Measurements from ENCODE around the gene C1QC. TPM values are rescaled to one million over a fixed set of nuclear protein-coding genes. Genes with fewer than 3 reads are reported as not detected.

C1QC gene
- total and polyA plus RNA-seq, 4 donors = 41.3 to 554 (median 230) TPM

DNA sequence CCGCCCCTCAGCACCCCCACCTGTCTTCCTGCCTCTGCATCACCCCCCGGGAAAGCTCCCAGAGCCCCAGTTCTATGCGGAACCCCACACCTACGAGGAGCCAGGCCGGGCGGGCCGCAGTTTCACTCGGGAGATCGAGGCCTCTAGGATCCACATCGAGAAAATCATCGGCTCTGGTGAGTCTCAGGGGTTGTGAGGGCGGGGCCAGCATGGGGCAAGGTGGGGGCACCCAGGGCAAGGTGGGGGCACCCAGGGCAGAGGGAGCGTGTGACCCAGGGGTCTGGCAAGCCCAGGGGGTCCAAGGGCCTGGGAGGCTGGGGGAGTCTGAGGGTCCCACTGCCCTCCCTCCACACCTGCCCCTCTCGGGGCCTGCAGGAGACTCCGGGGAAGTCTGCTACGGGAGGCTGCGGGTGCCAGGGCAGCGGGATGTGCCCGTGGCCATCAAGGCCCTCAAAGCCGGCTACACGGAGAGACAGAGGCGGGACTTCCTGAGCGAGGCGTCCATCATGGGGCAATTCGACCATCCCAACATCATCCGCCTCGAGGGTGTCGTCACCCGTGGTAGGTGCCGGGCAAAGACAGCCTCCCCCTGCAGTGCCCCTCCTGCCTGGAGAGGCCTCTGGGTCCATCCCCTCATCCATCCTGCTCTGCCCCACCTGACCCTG lies 46.0 kb upstream of the C1QC start:
- TF ChIP-seq, protein P1, sequence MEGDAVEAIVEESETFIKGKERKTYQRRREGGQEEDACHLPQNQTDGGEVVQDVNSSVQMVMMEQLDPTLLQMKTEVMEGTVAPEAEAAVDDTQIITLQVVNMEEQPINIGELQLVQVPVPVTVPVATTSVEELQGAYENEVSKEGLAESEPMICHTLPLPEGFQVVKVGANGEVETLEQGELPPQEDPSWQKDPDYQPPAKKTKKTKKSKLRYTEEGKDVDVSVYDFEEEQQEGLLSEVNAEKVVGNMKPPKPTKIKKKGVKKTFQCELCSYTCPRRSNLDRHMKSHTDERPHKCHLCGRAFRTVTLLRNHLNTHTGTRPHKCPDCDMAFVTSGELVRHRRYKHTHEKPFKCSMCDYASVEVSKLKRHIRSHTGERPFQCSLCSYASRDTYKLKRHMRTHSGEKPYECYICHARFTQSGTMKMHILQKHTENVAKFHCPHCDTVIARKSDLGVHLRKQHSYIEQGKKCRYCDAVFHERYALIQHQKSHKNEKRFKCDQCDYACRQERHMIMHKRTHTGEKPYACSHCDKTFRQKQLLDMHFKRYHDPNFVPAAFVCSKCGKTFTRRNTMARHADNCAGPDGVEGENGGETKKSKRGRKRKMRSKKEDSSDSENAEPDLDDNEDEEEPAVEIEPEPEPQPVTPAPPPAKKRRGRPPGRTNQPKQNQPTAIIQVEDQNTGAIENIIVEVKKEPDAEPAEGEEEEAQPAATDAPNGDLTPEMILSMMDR (IDR thresholded peaks at IDR 0.05; ENCODE audit: control extremely low read depth, extremely low read depth) = no peak
- Histone ChIP-seq H3K4me1 (ENCODE audit: control insufficient read depth in 5 of 5, insufficient read depth in 5 of 5, low read length in 5 of 5) (no peaks in the 10 kb centered on the region), H3K27ac (ENCODE audit: low read depth in 1 of 2, low read length in 1 of 2) (no peak overlapping the region), H3K27me3 (ENCODE audit: control insufficient read depth in 3 of 3, insufficient read depth in 3 of 3, low read length in 2 of 3) (peaks cover 0 to 39% (median 7%) of the 10 kb centered on the region in 3 donors), H3K9me3 (ENCODE audit: control insufficient read depth in 4 of 4, insufficient read depth in 3 of 4, low read length in 3 of 4) (peaks cover 0 to 2% (median 0%) of the 10 kb centered on the region in 4 donors), H3K36me3 (ENCODE audit: control insufficient read depth in 4 of 4, insufficient read depth in 4 of 4, low read length in 4 of 4) (no peaks in the 10 kb centered on the region), H3K4me3 (no peak overlapping the region), H3K9ac (ENCODE audit: insufficient read depth in 1 of 2, low read length in 2 of 2) (no peak overlapping the region)
- WGBS, 2 donors = 71 to 83% methylated on average over 28 to 30 of the region's 30 CpGs
- ATAC-seq (ENCODE audit: insufficient read depth, low FRiP score) (no peak), DNase-seq (no peak)

DNA sequence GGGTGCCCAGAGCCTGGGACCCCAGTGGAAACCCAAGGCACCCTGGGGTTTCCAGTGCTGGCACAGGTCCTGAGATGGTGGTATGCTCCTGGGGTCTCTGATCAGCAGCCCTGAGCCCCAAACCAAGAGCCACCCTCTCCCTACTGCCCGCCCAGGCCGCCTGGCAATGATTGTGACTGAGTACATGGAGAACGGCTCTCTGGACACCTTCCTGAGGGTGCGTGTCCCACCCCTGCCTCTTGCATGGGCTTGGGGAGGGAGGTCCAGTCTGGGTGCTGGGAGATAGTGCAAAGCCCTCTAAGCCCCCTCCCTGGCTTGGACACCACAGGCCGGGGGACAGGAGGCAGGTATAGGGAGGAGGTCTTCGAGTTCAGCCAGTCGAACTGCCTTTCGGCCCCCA lies 45.4 kb upstream of the C1QC start:
- 82 to 88% methylated on average over 8 of the region's 8 CpGs for WGBS, 2 donors
- ATAC-seq (ENCODE audit: insufficient read depth, low FRiP score) (no peak), DNase-seq (no peak)
- H3K4me1 ChIP-seq (ENCODE audit: control insufficient read depth in 5 of 5, insufficient read depth in 5 of 5, low read length in 5 of 5) = no peaks in the 10 kb centered on the region
- peaks cover 0 to 2% (median 0%) of the 10 kb centered on the region in 4 donors for H3K9me3 ChIP-seq (ENCODE audit: control insufficient read depth in 4 of 4, insufficient read depth in 3 of 4, low read length in 3 of 4)
- H3K36me3 ChIP-seq (ENCODE audit: control insufficient read depth in 4 of 4, insufficient read depth in 4 of 4, low read length in 4 of 4) = no peaks in the 10 kb centered on the region
- TF ChIP-seq, protein P1 (IDR thresholded peaks at IDR 0.05; ENCODE audit: control extremely low read depth, extremely low read depth) = no peak
- H3K27me3 ChIP-seq (ENCODE audit: control insufficient read depth in 3 of 3, insufficient read depth in 3 of 3, low read length in 2 of 3) = peaks cover 0 to 34% (median 4%) of the 10 kb centered on the region in 3 donors
- H3K9ac ChIP-seq (ENCODE audit: insufficient read depth in 1 of 2, low read length in 2 of 2) = no peak overlapping the region
- H3K4me3 ChIP-seq = no peak overlapping the region
- no peak overlapping the region for H3K27ac ChIP-seq (ENCODE audit: low read depth in 1 of 2, low read length in 1 of 2)

DNA sequence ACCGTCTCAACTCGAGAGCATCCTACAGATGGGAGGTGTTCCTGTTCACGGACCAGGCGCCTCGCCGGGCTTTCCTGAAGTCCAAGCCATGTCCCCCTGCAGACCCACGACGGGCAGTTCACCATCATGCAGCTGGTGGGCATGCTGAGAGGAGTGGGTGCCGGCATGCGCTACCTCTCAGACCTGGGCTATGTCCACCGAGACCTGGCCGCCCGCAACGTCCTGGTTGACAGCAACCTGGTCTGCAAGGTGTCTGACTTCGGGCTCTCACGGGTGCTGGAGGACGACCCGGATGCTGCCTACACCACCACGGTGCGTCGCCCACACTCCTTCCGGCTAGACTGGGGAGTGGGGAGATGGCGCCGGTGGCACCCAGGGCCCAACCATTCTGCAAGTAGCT lies 44.7 kb upstream of the C1QC start:
- H3K9ac ChIP-seq (ENCODE audit: insufficient read depth in 1 of 2, low read length in 2 of 2) = no peak overlapping the region
- H3K4me3 ChIP-seq = no peak overlapping the region
- H3K4me1 ChIP-seq (ENCODE audit: control insufficient read depth in 5 of 5, insufficient read depth in 5 of 5, low read length in 5 of 5) = no peaks in the 10 kb centered on the region
- H3K36me3 ChIP-seq (ENCODE audit: control insufficient read depth in 4 of 4, insufficient read depth in 4 of 4, low read length in 4 of 4) = no peaks in the 10 kb centered on the region
- H3K9me3 ChIP-seq (ENCODE audit: control insufficient read depth in 4 of 4, insufficient read depth in 3 of 4, low read length in 3 of 4) = peaks cover 0 to 2% (median 0%) of the 10 kb centered on the region in 4 donors
- peaks cover 0 to 26% (median 3%) of the 10 kb centered on the region in 3 donors for H3K27me3 ChIP-seq (ENCODE audit: control insufficient read depth in 3 of 3, insufficient read depth in 3 of 3, low read length in 2 of 3)
- H3K27ac ChIP-seq (ENCODE audit: low read depth in 1 of 2, low read length in 1 of 2) = no peak overlapping the region
- 73 to 83% methylated on average over 24 of the region's 24 CpGs for WGBS, 2 donors
- ATAC-seq (ENCODE audit: insufficient read depth, low FRiP score) = no peak
- DNase-seq = no peak
- TF ChIP-seq, protein P1 (IDR thresholded peaks at IDR 0.05; ENCODE audit: control extremely low read depth, extremely low read depth) = no peak
